OCI-LY1 (cell line): ENCODE results near the gene PLEKHF1.

ENCODE experiments used
- H2AFZ ChIP-seq: fragments of 200-600 bp; sonication (generic), shearing (Covaris generic); 2 replicates; pipeline ENCODE4 v1.6.0; 2014; ENCODE audit warnings: antibody characterized with exemption, mild to moderate bottlenecking, low read length
- H3F3A ChIP-seq: fragments of 200-600 bp; sonication (generic), shearing (Covaris generic); 2 replicates; pipeline ENCODE4 v1.6.0; 2014; ENCODE audit warnings: mild to moderate bottlenecking, antibody characterized with exemption, low read length, moderate library complexity; ENCODE audit not compliant: insufficient read depth
- H3K27ac ChIP-seq: fragments of 200-600 bp; sonication (generic); 2 replicates; pipeline ENCODE4 v1.5.1; 2014; ENCODE audit warnings: low read length, mixed run types, mild to moderate bottlenecking, low read depth; ENCODE audit not compliant: poor library complexity, severe bottlenecking
- H3K27me3 ChIP-seq: fragments of 200-600 bp; sonication (generic); 2 replicates; pipeline ENCODE4 v1.6.0; 2014; ENCODE audit warnings: antibody characterized with exemption, mild to moderate bottlenecking, low read length, moderate library complexity; ENCODE audit not compliant: insufficient read depth
- H3K36me3 ChIP-seq: fragments of 200-600 bp; sonication (generic); 2 replicates; pipeline ENCODE4 v1.6.1; 2014; ENCODE audit warnings: mild to moderate bottlenecking, antibody characterized with exemption, low read length, moderate library complexity, mixed read lengths; ENCODE audit not compliant: insufficient read depth
- H3K4me1 ChIP-seq: fragments of 200-600 bp; sonication (generic); 2 replicates; pipeline ENCODE4 v1.5.1; 2014; ENCODE audit warnings: mild to moderate bottlenecking, low read length, moderate library complexity; ENCODE audit not compliant: insufficient read depth, severe bottlenecking
- H3K4me2 ChIP-seq: fragments of 200-600 bp; sonication (generic), shearing (Covaris generic); 2 replicates; pipeline ENCODE4 v1.6.1; 2014; ENCODE audit warnings: low read length
- H3K4me3 ChIP-seq: fragments of 200-600 bp; sonication (generic); 2 replicates; pipeline ENCODE4 v1.5.1; 2014; ENCODE audit warnings: low read length, low read depth, mild to moderate bottlenecking, mixed read lengths; ENCODE audit not compliant: poor library complexity, severe bottlenecking
- H3K79me2 ChIP-seq: fragments of 200-600 bp; shearing (Covaris generic); 2 replicates; pipeline ENCODE4 v1.6.1; 2016; ENCODE audit warnings: mixed run types, low read length, mixed read lengths; ENCODE audit not compliant: insufficient read depth
- H3K9ac ChIP-seq: fragments of 200-600 bp; sonication (generic), shearing (Covaris generic); 2 replicates; pipeline ENCODE4 v1.6.1; 2014; ENCODE audit warnings: mild to moderate bottlenecking, low read length, mixed read lengths
- H3K9me2 ChIP-seq: fragments of 200-600 bp; sonication (generic), shearing (Covaris generic); 2 replicates; pipeline ENCODE4 v1.6.1; 2014; ENCODE audit warnings: low read depth, mild to moderate bottlenecking, low read length, mixed read lengths
- H3K9me3 ChIP-seq: fragments of 200-600 bp; shearing (Covaris generic); 2 replicates; pipeline ENCODE4 v1.6.1; 2014; ENCODE audit warnings: low read length, mixed read lengths
- H4K20me1 ChIP-seq: fragments of 200-600 bp; sonication (generic), shearing (Covaris generic); 2 replicates; pipeline ENCODE4 v1.6.0; 2016; ENCODE audit warnings: mild to moderate bottlenecking, low read length; ENCODE audit not compliant: insufficient read depth
- EZH2 ChIP-seq: fragments of 200-600 bp; sonication (generic), shearing (Covaris generic); IDR thresholded peaks from 2 replicates; pipeline ENCODE4 v1.8.0; 2017; ENCODE audit warnings: borderline replicate concordance, mixed run types, mild to moderate bottlenecking, antibody characterized with exemption, low read length, moderate library complexity, mixed read lengths
- TF ChIP-seq, protein P1 (sequence below): fragments of 200-600 bp; sonication (generic), shearing (Covaris generic); IDR thresholded peaks from 2 replicates; pipeline ENCODE4 v1.5.1; 2017; ENCODE audit warnings: mild to moderate bottlenecking, antibody characterized with exemption, low read length, moderate library complexity, mixed read lengths

The PLEKHF1 gene

DNA sequence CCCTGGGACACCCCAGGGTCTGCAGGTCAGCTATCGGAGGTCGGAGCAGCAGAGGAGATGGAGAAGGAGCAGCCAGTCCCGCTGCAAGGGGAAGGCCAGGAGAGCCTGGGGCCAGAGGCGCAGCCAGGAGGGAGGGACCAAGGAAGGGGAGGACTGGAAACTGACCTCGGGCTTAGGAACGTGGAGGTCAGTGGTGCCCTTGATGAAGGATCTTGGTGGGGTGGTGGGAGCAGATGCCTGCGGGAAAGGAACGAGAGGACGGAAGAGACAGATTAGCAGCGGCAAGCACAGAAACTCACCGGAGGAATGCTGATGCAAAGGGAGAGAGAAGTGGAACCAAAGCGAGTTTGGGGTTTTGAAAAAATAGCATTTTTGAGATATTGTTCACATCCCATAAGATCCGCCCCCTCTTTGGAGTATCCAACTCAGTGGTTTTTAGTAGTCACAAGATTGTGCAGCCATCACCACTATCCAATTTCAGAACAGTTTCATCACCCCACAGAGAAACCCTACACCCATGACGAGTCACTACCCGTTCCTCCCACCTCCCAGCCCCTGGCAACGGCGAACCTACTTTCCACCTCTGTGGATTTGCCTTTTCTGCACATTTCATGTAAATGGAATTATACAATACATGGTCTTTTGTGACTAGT lies 22.1 kb downstream of the PLEKHF1 start:
- no peak overlapping the region for H3K27ac ChIP-seq
- no peaks in the 10 kb centered on the region for H3K9me2 ChIP-seq
- peaks cover 5% of the 10 kb centered on the region for H3K4me1 ChIP-seq
- H4K20me1 ChIP-seq, result no peaks in the 10 kb centered on the region
- H3K79me2 ChIP-seq, result no peaks in the 10 kb centered on the region
- no peaks in the 10 kb centered on the region for H3K36me3 ChIP-seq
- H3K9ac ChIP-seq, result no peak overlapping the region
- H3F3A ChIP-seq, result no peaks in the 10 kb centered on the region
- no peak overlapping the region for H3K4me2 ChIP-seq
- H3K9me3 ChIP-seq, result no peaks in the 10 kb centered on the region
- no peaks in the 10 kb centered on the region; the same call in 1 of the 2 replicates for H3K27me3 ChIP-seq
- no peak overlapping the region for H2AFZ ChIP-seq
- no peak overlapping the region for H3K4me3 ChIP-seq
- TF ChIP-seq, protein P1, sequence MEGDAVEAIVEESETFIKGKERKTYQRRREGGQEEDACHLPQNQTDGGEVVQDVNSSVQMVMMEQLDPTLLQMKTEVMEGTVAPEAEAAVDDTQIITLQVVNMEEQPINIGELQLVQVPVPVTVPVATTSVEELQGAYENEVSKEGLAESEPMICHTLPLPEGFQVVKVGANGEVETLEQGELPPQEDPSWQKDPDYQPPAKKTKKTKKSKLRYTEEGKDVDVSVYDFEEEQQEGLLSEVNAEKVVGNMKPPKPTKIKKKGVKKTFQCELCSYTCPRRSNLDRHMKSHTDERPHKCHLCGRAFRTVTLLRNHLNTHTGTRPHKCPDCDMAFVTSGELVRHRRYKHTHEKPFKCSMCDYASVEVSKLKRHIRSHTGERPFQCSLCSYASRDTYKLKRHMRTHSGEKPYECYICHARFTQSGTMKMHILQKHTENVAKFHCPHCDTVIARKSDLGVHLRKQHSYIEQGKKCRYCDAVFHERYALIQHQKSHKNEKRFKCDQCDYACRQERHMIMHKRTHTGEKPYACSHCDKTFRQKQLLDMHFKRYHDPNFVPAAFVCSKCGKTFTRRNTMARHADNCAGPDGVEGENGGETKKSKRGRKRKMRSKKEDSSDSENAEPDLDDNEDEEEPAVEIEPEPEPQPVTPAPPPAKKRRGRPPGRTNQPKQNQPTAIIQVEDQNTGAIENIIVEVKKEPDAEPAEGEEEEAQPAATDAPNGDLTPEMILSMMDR, result no peak
- no peak for TF ChIP-seq EZH2

DNA sequence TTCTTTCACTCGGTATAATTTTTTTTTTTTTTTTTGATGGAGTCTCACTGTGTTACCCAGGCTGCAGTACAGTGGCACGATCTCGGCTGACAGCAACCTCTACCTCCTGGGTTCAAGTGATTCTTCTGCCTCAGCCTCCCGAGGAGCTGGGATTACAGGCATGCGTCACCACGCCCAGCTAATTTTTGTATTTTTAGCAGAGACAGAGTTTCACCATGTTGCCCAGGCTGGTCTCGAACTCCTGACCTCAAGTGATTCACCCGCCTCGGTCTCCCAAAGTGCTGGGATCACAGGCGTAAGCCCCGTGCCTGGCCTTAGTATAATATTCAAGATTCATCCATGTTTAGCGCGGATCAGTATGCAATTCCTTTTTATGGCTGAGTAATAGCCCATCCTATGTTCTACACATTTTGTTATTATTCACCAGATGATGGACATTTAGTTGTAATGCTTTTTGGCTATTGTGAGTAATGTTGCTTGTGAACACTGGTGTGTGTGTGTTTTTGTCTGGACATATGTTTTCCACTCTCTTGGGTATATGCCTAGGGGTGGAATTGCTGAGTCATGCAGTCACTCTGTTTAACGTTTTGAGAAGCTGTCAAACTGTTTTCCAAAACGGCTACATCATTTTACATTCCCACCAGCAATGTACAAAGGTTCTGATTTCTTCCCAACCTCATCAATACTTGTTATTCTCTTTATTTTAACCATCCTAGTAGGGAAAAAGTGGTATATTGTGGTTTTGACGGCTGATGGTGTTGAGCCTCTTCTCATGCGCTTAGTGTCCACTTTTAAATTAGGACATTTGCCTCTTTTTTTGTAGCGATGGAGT lies 22.9 kb downstream of the PLEKHF1 start:
- no peaks in the 10 kb centered on the region for H4K20me1 ChIP-seq
- TF ChIP-seq, protein P1, result no peak
- TF ChIP-seq EZH2, result no peak
- no peak overlapping the region for H2AFZ ChIP-seq
- no peaks in the 10 kb centered on the region for H3K9me3 ChIP-seq
- H3K4me2 ChIP-seq, result no peak overlapping the region
- H3K79me2 ChIP-seq, result no peaks in the 10 kb centered on the region
- no peak overlapping the region for H3K4me3 ChIP-seq
- H3K9ac ChIP-seq, result no peak overlapping the region
- no peaks in the 10 kb centered on the region for H3F3A ChIP-seq
- peaks cover 5% of the 10 kb centered on the region for H3K4me1 ChIP-seq
- H3K27ac ChIP-seq, result no peak overlapping the region
- H3K27me3 ChIP-seq, result no peaks in the 10 kb centered on the region; the same call in 1 of the 2 replicates
- no peaks in the 10 kb centered on the region for H3K9me2 ChIP-seq
- no peaks in the 10 kb centered on the region for H3K36me3 ChIP-seq

DNA sequence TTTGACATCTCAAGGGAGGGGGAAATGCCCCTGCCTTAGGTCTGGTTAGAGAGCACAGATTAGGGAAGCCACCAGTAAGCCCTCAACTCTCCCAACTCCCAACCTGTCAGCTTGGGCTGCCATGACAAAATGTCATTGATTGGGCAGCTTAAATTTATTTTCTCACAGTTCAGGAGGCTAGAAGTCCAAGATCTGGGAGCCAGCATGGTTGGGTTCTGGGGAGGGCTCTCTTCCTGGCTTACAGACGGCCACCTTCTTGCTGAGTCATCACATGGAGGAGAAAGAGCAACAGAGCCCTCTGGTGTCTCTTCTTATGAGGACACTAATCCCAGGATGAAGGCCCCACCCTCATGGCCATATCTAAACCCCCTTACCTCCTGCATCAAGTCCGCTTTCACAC lies 25.6 kb downstream of the PLEKHF1 start:
- Histone ChIP-seq H3K9me3 (no peaks in the 10 kb centered on the region), H2AFZ (0 out of 2 replicates have a peak overlapping the region, but pooled peaks have one; percentile 35), H3K4me2 (no peak overlapping the region)

More for the DNA sequence above, 25.6 kb downstream of the PLEKHF1 start:
- no peaks in the 10 kb centered on the region for H3K79me2 ChIP-seq
- H3K36me3 ChIP-seq, result no peaks in the 10 kb centered on the region
- H3F3A ChIP-seq, result no peaks in the 10 kb centered on the region
- H3K9me2 ChIP-seq, result no peaks in the 10 kb centered on the region
- H3K4me3 ChIP-seq, result no peak overlapping the region
- H3K27me3 ChIP-seq, result no peaks in the 10 kb centered on the region
- peaks cover 5% of the 10 kb centered on the region for H3K4me1 ChIP-seq
- no peak overlapping the region; the same call in 1 of the 2 replicates for H3K9ac ChIP-seq
- no peak for TF ChIP-seq EZH2
- TF ChIP-seq, protein P1, result peak; percentile 59
- H4K20me1 ChIP-seq, result no peaks in the 10 kb centered on the region
- no peak overlapping the region for H3K27ac ChIP-seq
